ENCODE data around the gene HLA-DRB1.
"Not testable (repeated sequence)": the region's sequence is repeated elsewhere in the genome, so short reads cannot be mapped to it uniquely, and the experiment has no call there.

The HLA-DRB1 gene

GRCh38 chr6:32609391-32609730, 19.7 kb upstream of the HLA-DRB1 start:
- no peak for DNase-seq (ENCODE audit: low spot score)

GRCh38 chr6:32608362-32608761, 18.7 kb upstream of the HLA-DRB1 start:
- no peak for DNase-seq (ENCODE audit: low spot score)

- no peak for DNase-seq (ENCODE audit: low spot score)
Observed at GRCh38 chr6:32607988-32608298, 18.3 kb upstream of the HLA-DRB1 start.

- no peak for DNase-seq (ENCODE audit: low spot score)
Observed at GRCh38 chr6:32607263-32607987, 17.8 kb upstream of the HLA-DRB1 start.

GRCh38 chr6:32604434-32604877, 14.8 kb upstream of the HLA-DRB1 start:
- DNase-seq (ENCODE audit: low spot score), result no peak

GRCh38 chr6:32603888-32604287, 14.2 kb upstream of the HLA-DRB1 start:
- no peak for DNase-seq (ENCODE audit: low spot score)

- DNase-seq (ENCODE audit: low spot score), result no peak
Observed at GRCh38 chr6:32603222-32603621, 13.6 kb upstream of the HLA-DRB1 start.

- no peak for DNase-seq (ENCODE audit: low spot score)
Observed at GRCh38 chr6:32602383-32602782, 12.7 kb upstream of the HLA-DRB1 start.

- no peak for DNase-seq (ENCODE audit: low spot score)
Observed at GRCh38 chr6:32597024-32597423, 7.4 kb upstream of the HLA-DRB1 start.

- not testable (repeated sequence) for DNase-seq (ENCODE audit: low spot score)
Observed at GRCh38 chr6:32590713-32591112, 1.1 kb upstream of the HLA-DRB1 start.

- DNase-seq (ENCODE audit: low spot score), result no peak
Observed at GRCh38 chr6:32588156-32588555, 1.5 kb downstream of the HLA-DRB1 start.

- DNase-seq (ENCODE audit: low spot score), result no peak
Observed at GRCh38 chr6:32583527-32583898, 6.1 kb downstream of the HLA-DRB1 start.

GRCh38 chr6:32581315-32582095, 8.1 kb downstream of the HLA-DRB1 start:
- no peak for DNase-seq (ENCODE audit: low spot score)

- no peak for DNase-seq (ENCODE audit: low spot score)
Observed at GRCh38 chr6:32580593-32580992, 9.1 kb downstream of the HLA-DRB1 start.

GRCh38 chr6:32578962-32579361, 10.7 kb downstream of the HLA-DRB1 start:
- no peak for DNase-seq (ENCODE audit: low spot score)

- DNase-seq (ENCODE audit: low spot score), result not testable (repeated sequence)
Observed at GRCh38 chr6:32577493-32577892, 12.2 kb downstream of the HLA-DRB1 start.

- DNase-seq (ENCODE audit: low spot score), result no peak
Observed at GRCh38 chr6:32576250-32576649, 13.4 kb downstream of the HLA-DRB1 start.

GRCh38 chr6:32570363-32570905, 19.2 kb downstream of the HLA-DRB1 start:
- DNase-seq (ENCODE audit: low spot score), result no peak

- DNase-seq (ENCODE audit: low spot score), result no peak
Observed at GRCh38 chr6:32568561-32568960, 21.1 kb downstream of the HLA-DRB1 start.

- DNase-seq (ENCODE audit: low spot score), result no peak
Observed at GRCh38 chr6:32566957-32567356, 22.7 kb downstream of the HLA-DRB1 start.

- no peak for DNase-seq (ENCODE audit: low spot score)
Observed at GRCh38 chr6:32565511-32565910, 24.1 kb downstream of the HLA-DRB1 start.

- no peak for DNase-seq (ENCODE audit: low spot score)
Observed at GRCh38 chr6:32562940-32563339, 26.7 kb downstream of the HLA-DRB1 start.

- DNase-seq (ENCODE audit: low spot score), result no peak
Observed at GRCh38 chr6:32559747-32560146, 29.9 kb downstream of the HLA-DRB1 start.

Measured in LoVo (cell line).